ENCODE results near the gene KIF21A. TPM values are rescaled to one million over a fixed set of nuclear protein-coding genes. Genes with fewer than 3 reads are reported as not detected.
A peak's percentile ranks its signal among the peaks of the same experiment; 100 is the strongest.

Gene KIF21A
- total and polyA plus RNA-seq, 7 donors: 8.5 to 33.6 (median 26.7) TPM

DNA sequence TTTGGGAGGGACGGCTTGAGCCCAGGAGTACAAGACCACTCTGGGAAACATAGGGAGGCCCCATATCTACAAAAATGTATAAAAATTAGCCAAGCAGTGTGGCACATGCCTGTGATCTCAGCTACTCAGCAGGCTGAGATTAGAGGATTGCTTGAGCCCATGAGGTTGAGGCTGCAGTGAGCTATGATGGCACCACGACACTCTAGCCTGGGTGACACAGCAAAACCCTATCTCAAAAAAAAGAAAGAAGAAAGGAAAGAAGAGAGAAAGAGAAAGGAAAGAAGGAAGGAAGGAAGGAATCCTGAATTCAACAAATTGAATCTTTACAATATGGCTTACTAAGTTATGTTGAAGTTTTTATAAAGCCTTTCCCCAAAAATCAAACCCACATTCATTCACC is 2.1 kb downstream of the KIF21A start:
- H3K4me3 ChIP-seq: peak overlapping the region; percentile 95
- DNase-seq (no peak), ATAC-seq (no peak)
- H3K9me3 ChIP-seq: no peaks in the 10 kb centered on the region
- H3K36me3 ChIP-seq (ENCODE audit: insufficient read depth in 1 of 2, low read depth in 1 of 2): no peaks in the 10 kb centered on the region
- intact Hi-C loops (cut with DNase I): no loop called here
- TF ChIP-seq, protein P1, sequence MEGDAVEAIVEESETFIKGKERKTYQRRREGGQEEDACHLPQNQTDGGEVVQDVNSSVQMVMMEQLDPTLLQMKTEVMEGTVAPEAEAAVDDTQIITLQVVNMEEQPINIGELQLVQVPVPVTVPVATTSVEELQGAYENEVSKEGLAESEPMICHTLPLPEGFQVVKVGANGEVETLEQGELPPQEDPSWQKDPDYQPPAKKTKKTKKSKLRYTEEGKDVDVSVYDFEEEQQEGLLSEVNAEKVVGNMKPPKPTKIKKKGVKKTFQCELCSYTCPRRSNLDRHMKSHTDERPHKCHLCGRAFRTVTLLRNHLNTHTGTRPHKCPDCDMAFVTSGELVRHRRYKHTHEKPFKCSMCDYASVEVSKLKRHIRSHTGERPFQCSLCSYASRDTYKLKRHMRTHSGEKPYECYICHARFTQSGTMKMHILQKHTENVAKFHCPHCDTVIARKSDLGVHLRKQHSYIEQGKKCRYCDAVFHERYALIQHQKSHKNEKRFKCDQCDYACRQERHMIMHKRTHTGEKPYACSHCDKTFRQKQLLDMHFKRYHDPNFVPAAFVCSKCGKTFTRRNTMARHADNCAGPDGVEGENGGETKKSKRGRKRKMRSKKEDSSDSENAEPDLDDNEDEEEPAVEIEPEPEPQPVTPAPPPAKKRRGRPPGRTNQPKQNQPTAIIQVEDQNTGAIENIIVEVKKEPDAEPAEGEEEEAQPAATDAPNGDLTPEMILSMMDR (IDR thresholded peaks at IDR 0.05): no peak
- H3K27ac ChIP-seq: peak overlapping the region; percentile 91
- H3K27me3 ChIP-seq (ENCODE audit: insufficient read depth in 3 of 3, low read length in 2 of 3): no peaks in the 10 kb centered on the region
- peaks cover 28% of the 10 kb centered on the region for H3K4me1 ChIP-seq
- WGBS, 3 donors: 66 to 88% (median 78%) methylated on average over 2 of the region's 2 CpGs

DNA sequence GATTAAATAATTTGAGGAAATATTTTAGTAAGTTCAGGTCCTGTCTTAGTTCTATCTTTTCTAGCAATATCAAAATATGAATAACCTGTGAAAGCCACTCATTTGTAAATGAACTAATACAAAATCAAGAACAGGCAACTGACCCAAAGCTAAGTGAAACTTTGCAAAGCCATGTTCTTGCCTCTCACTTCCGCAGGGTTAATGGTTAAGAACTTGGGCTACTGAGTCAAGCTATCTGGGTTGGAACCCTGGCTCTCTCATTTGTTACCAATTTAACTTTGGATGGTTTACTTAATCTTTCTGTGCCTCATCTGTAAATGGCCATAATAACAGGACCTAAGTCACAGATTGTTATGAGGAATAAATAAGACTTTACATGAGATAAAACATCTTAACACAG is 2.8 kb downstream of the KIF21A start:
- Histone ChIP-seq H3K27ac (peak overlapping the region; percentile 91), H3K4me3 (peak overlapping the region; percentile 95), H3K27me3 (ENCODE audit: insufficient read depth in 3 of 3, low read length in 2 of 3) (no peaks in the 10 kb centered on the region), H3K4me1 (peaks cover 28% of the 10 kb centered on the region), H3K9me3 (no peaks in the 10 kb centered on the region), H3K36me3 (ENCODE audit: insufficient read depth in 1 of 2, low read depth in 1 of 2) (no peaks in the 10 kb centered on the region)
- WGBS, 3 donors: 94 to 100% (median 95%) methylated on average over 1 of the region's 1 CpG
- DNase-seq (no peak), ATAC-seq (no peak)
- TF ChIP-seq, protein P1 (IDR thresholded peaks at IDR 0.05): no peak
- intact Hi-C loops (cut with DNase I): no loop called here

DNA sequence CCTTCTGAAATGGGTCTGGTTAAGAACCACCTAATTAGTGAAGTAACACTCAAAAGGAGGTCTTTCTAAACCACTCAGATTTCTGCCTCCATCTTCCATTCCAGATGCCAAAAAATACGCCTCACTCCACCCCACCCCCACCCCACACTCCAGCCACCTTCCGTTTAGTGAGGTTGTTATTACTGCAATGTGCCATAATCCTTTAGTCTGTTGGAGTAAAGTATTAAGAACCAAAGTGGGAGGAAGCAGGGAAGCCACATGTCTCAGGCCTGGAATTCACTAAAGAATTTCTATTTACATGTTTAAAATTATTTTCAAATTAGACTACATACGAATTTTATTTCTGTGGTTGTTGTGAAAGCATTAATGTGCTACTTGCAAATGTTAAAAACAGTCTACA is 7.4 kb downstream of the KIF21A start:
- ATAC-seq: no peak
- Histone ChIP-seq H3K27ac (no peak overlapping the region), H3K27me3 (ENCODE audit: insufficient read depth in 3 of 3, low read length in 2 of 3) (no peaks in the 10 kb centered on the region), H3K4me3 (no peak overlapping the region), H3K4me1 (peaks cover 27% of the 10 kb centered on the region), H3K9me3 (no peaks in the 10 kb centered on the region), H3K36me3 (ENCODE audit: insufficient read depth in 1 of 2, low read depth in 1 of 2) (no peaks in the 10 kb centered on the region)
- intact Hi-C loops (cut with DNase I): no loop called here
- no peak for DNase-seq
- 77 to 88% (median 81%) methylated on average over 3 of the region's 3 CpGs for WGBS, 3 donors
- TF ChIP-seq, protein P1 (IDR thresholded peaks at IDR 0.05): no peak

DNA sequence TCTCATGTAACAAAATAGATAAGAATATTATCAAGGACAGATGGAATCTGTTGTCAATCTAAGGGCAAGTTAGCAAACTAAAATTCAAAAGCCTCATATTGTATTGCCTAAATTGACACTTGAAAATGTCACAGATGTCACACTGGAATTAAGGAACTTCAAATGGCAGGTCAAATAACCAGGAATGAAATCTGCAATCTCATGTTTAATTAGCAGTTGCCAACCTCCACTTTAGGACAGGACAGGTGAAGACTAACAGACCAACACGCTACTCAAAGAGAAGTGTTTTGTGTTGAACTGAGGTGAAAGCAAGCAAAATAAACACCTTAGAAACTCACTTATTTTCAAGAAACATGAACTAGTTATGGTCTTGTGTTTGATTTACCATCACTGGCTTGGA is 11.1 kb downstream of the KIF21A start:
- no peak overlapping the region for H3K27ac ChIP-seq
- peaks cover 14% of the 10 kb centered on the region for H3K4me1 ChIP-seq
- intact Hi-C loops (cut with DNase I): no loop called here
- 33 to 51% (median 50%) methylated on average over 1 of the region's 1 CpG for WGBS, 3 donors
- no peak overlapping the region for H3K4me3 ChIP-seq
- TF ChIP-seq, protein P1 (IDR thresholded peaks at IDR 0.05): no peak
- H3K36me3 ChIP-seq (ENCODE audit: insufficient read depth in 1 of 2, low read depth in 1 of 2): no peaks in the 10 kb centered on the region
- no peaks in the 10 kb centered on the region for H3K27me3 ChIP-seq (ENCODE audit: insufficient read depth in 3 of 3, low read length in 2 of 3)
- H3K9me3 ChIP-seq: no peaks in the 10 kb centered on the region
- no peak for ATAC-seq
- no peak for DNase-seq
